ENCODE measurements around the gene DENND10. TPM values are rescaled to one million over a fixed set of nuclear protein-coding genes. Genes with fewer than 3 reads are reported as not detected.
A peak's percentile ranks its signal among the peaks of the same experiment; 100 is the strongest.
"Not testable (repeated sequence)": the region's sequence is repeated elsewhere in the genome, so short reads cannot be mapped to it uniquely, and the experiment has no call there.

Gene DENND10
- total RNA-seq, 1 donor = 48.5 TPM

GRCh38 chr10:119129721-119130120 is 25.8 kb downstream of the DENND10 start:
- DNase-seq (ENCODE audit: low read depth in 2 of 3, low spot score in 2 of 3) = no peak

GRCh38 chr10:119131512-119132240 is 27.8 kb downstream of the DENND10 start:
- DNase-seq (ENCODE audit: low read depth in 2 of 3, low spot score in 2 of 3) = peak; percentile 23 to 72 (median 62)

GRCh38 chr10:119132521-119133345 is 28.8 kb downstream of the DENND10 start:
- DNase-seq (ENCODE audit: low read depth in 2 of 3, low spot score in 2 of 3) = no peak

GRCh38 chr10:119133949-119134348 is 30.0 kb downstream of the DENND10 start:
- no peak for DNase-seq (ENCODE audit: low read depth in 2 of 3, low spot score in 2 of 3)

GRCh38 chr10:119135513-119135881 is 31.6 kb downstream of the DENND10 start:
- DNase-seq (ENCODE audit: low read depth in 2 of 3, low spot score in 2 of 3) = peak in 1 of 3 donors; percentile 49

- no peak for DNase-seq (ENCODE audit: low read depth in 2 of 3, low spot score in 2 of 3)
Observed at GRCh38 chr10:119136084-119136483, 32.2 kb downstream of the DENND10 start.

- DNase-seq (ENCODE audit: low read depth in 2 of 3, low spot score in 2 of 3) = not testable (repeated sequence)
Observed at GRCh38 chr10:119137878-119138277, 34.0 kb downstream of the DENND10 start.

- no peak for DNase-seq (ENCODE audit: low read depth in 2 of 3, low spot score in 2 of 3)
Observed at GRCh38 chr10:119138346-119139306, 34.7 kb downstream of the DENND10 start.

GRCh38 chr10:119139464-119140067 is 35.7 kb downstream of the DENND10 start:
- DNase-seq (ENCODE audit: low read depth in 2 of 3, low spot score in 2 of 3) = peak in 2 of 3 donors; percentile 60 to 67

- no peak for DNase-seq (ENCODE audit: low read depth in 2 of 3, low spot score in 2 of 3)
Observed at GRCh38 chr10:119140603-119141245, 36.8 kb downstream of the DENND10 start.

GRCh38 chr10:119143657-119144056 is 39.7 kb downstream of the DENND10 start:
- no peak for DNase-seq (ENCODE audit: low read depth in 2 of 3, low spot score in 2 of 3)

GRCh38 chr10:119149157-119149556 is 45.2 kb downstream of the DENND10 start:
- DNase-seq (ENCODE audit: low read depth in 2 of 3, low spot score in 2 of 3) = no peak

GRCh38 chr10:119149729-119150128 is 45.8 kb downstream of the DENND10 start:
- DNase-seq (ENCODE audit: low read depth in 2 of 3, low spot score in 2 of 3) = no peak

GRCh38 chr10:119151601-119152000 is 47.7 kb downstream of the DENND10 start:
- DNase-seq (ENCODE audit: low read depth in 2 of 3, low spot score in 2 of 3) = not testable (repeated sequence)

- no peak for DNase-seq (ENCODE audit: low read depth in 2 of 3, low spot score in 2 of 3)
Observed at GRCh38 chr10:119153041-119153440, 49.1 kb downstream of the DENND10 start.

GRCh38 chr10:119153661-119154060 is 49.7 kb downstream of the DENND10 start:
- DNase-seq (ENCODE audit: low read depth in 2 of 3, low spot score in 2 of 3) = no peak

- no peak for DNase-seq (ENCODE audit: low read depth in 2 of 3, low spot score in 2 of 3)
Observed at GRCh38 chr10:119159332-119159731, 55.4 kb downstream of the DENND10 start.

- no peak for DNase-seq (ENCODE audit: low read depth in 2 of 3, low spot score in 2 of 3)
Observed at GRCh38 chr10:119161680-119162451, 58.0 kb downstream of the DENND10 start.

- DNase-seq (ENCODE audit: low read depth in 2 of 3, low spot score in 2 of 3) = no peak
Observed at GRCh38 chr10:119162452-119163092, 58.7 kb downstream of the DENND10 start.

Data from hematopoietic multipotent progenitor cell (in vitro differentiated cells).